Smooth muscle cell (in vitro differentiated cells): ENCODE measurements around the gene DIO2. TPM values are rescaled to one million over a fixed set of nuclear protein-coding genes. Genes with fewer than 3 reads are reported as not detected.

ENCODE experiments used
- DNase-seq: peaks from one replicate; lab custom pipeline; 2025; ENCODE audit not compliant: unreplicated experiment; lab: John Stamatoyannopoulos, UW
- H2AFZ ChIP-seq: fragments of 200-600 bp; sonication (generic); 2 replicates; pipeline ENCODE4 v1.6.0; 2016; ENCODE audit warnings: antibody characterized with exemption, low read depth, mild to moderate bottlenecking
- H3F3A ChIP-seq: fragments of 200-600 bp; sonication (generic); 2 replicates; pipeline ENCODE4 v1.6.0; 2017; ENCODE audit warnings: antibody characterized with exemption, low read depth
- H3K27ac ChIP-seq: fragments of 200-600 bp; sonication (generic); 2 replicates; pipeline ENCODE4 v1.5.1; 2016; ENCODE audit warnings: low read depth, mild to moderate bottlenecking
- H3K27me3 ChIP-seq: fragments of 200-600 bp; sonication (generic); 2 replicates; pipeline ENCODE4 v1.6.1; 2016; ENCODE audit warnings: low read depth, mild to moderate bottlenecking
- H3K36me3 ChIP-seq: fragments of 200-600 bp; sonication (generic); 2 replicates; pipeline ENCODE4 v1.5.1; 2016; ENCODE audit warnings: low read depth
- H3K4me1 ChIP-seq: fragments of 200-600 bp; sonication (generic); 2 replicates; pipeline ENCODE4 v1.5.1; 2016; ENCODE audit warnings: low read depth
- H3K4me2 ChIP-seq: fragments of 200-600 bp; sonication (generic); 2 replicates; pipeline ENCODE4 v1.6.0; 2016; ENCODE audit warnings: mild to moderate bottlenecking
- H3K4me3 ChIP-seq: fragments of 200-600 bp; sonication (generic); 2 replicates; pipeline ENCODE4 v1.5.1; 2016; ENCODE audit warnings: mild to moderate bottlenecking
- H3K79me2 ChIP-seq: fragments of 200-600 bp; sonication (generic); 2 replicates; pipeline ENCODE4 v1.6.0; 2016; ENCODE audit warnings: low read depth, mild to moderate bottlenecking
- H3K9ac ChIP-seq: fragments of 200-600 bp; sonication (generic); 2 replicates; pipeline ENCODE4 v1.6.0; 2016; ENCODE audit warnings: low read depth
- H3K9me3 ChIP-seq: fragments of 200-600 bp; sonication (generic); replicated peaks from 2 replicates; pipeline ENCODE4 v1.5.1; 2016; ENCODE audit warnings: low read depth
- H4K20me1 ChIP-seq: fragments of 200-600 bp; sonication (generic); 2 replicates; pipeline ENCODE4 v1.6.0; 2016; ENCODE audit warnings: low read depth
- WGBS: methylation state at CpG from one replicate; pipeline ENCODE4 v1.1.7; 2016; ENCODE audit warnings: low lambda C conversion rate; 5-methylcytosine and 5-hydroxymethylcytosine counted together
- polyA plus RNA-seq: library from polyadenylated mRNA; unstranded; fragments of >200 nt; fragmentation: Nextera tagmentation; extraction: Ambion mirVana; gene quantifications from 2 replicates; pipeline ENCODE4 v1.2.1, GENCODE V29; 2016
- total RNA-seq: library from RNA; depleted of rRNA; stranded (reverse); fragments of >200 nt; gene quantifications from 2 replicates; pipeline ENCODE4 v1.2.3, GENCODE V29; 2014
- TF ChIP-seq, protein P1 (sequence below): fragments of 200-600 bp; sonication (generic); IDR thresholded peaks from 2 replicates; pipeline ENCODE4 v1.5.1; 2017; ENCODE audit warnings: borderline replicate concordance, mild to moderate bottlenecking, antibody characterized with exemption; ENCODE audit not compliant: insufficient read depth, poor library complexity, severe bottlenecking

The DIO2 gene
- total and polyA plus RNA-seq, 2 experiments from 2014 or later = 0.33 to 3.9 TPM

GRCh38 chr14:80206351-80207080 is 4.8 kb downstream of the DIO2 start:
- Histone ChIP-seq H3K27ac (no peak overlapping the region), H3K9ac (no peak overlapping the region), H3K4me3 (no peak overlapping the region), H3K79me2 (no peaks in the 10 kb centered on the region), H4K20me1 (no peaks in the 10 kb centered on the region), H3K27me3 (peaks cover 8% of the 10 kb centered on the region), H3K4me1 (no peaks in the 10 kb centered on the region), H2AFZ (no peak overlapping the region), H3K9me3 (no peaks in the 10 kb centered on the region), H3K4me2 (no peak overlapping the region), H3K36me3 (no peaks in the 10 kb centered on the region), H3F3A (no peaks in the 10 kb centered on the region)
- DNase-seq = no peak
- WGBS = 82% methylated on average over 8 of the region's 8 CpGs
- TF ChIP-seq, protein P1, sequence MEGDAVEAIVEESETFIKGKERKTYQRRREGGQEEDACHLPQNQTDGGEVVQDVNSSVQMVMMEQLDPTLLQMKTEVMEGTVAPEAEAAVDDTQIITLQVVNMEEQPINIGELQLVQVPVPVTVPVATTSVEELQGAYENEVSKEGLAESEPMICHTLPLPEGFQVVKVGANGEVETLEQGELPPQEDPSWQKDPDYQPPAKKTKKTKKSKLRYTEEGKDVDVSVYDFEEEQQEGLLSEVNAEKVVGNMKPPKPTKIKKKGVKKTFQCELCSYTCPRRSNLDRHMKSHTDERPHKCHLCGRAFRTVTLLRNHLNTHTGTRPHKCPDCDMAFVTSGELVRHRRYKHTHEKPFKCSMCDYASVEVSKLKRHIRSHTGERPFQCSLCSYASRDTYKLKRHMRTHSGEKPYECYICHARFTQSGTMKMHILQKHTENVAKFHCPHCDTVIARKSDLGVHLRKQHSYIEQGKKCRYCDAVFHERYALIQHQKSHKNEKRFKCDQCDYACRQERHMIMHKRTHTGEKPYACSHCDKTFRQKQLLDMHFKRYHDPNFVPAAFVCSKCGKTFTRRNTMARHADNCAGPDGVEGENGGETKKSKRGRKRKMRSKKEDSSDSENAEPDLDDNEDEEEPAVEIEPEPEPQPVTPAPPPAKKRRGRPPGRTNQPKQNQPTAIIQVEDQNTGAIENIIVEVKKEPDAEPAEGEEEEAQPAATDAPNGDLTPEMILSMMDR = no peak

GRCh38 chr14:80202888-80203562 is 8.3 kb downstream of the DIO2 start:
- Histone ChIP-seq H3F3A (no peaks in the 10 kb centered on the region), H3K4me2 (no peak overlapping the region), H4K20me1 (no peaks in the 10 kb centered on the region), H3K9ac (no peak overlapping the region), H3K4me3 (no peak overlapping the region), H3K9me3 (no peaks in the 10 kb centered on the region), H2AFZ (no peak overlapping the region), H3K27ac (no peak overlapping the region), H3K4me1 (no peaks in the 10 kb centered on the region), H3K27me3 (no peaks in the 10 kb centered on the region), H3K36me3 (no peaks in the 10 kb centered on the region), H3K79me2 (no peaks in the 10 kb centered on the region)
- TF ChIP-seq, protein P1 = peak; percentile 30
- 61% methylated on average over 9 of the region's 9 CpGs for WGBS
- DNase-seq = no peak

- no peaks in the 10 kb centered on the region for H3K27me3 ChIP-seq
- TF ChIP-seq, protein P1 = no peak
- no peak overlapping the region for H3K4me3 ChIP-seq
- no peak overlapping the region for H3K9ac ChIP-seq
- H3K4me1 ChIP-seq = no peaks in the 10 kb centered on the region
- H3K27ac ChIP-seq = no peak overlapping the region
- no peak overlapping the region for H2AFZ ChIP-seq
- H4K20me1 ChIP-seq = no peaks in the 10 kb centered on the region
- 79% methylated on average over 4 of the region's 4 CpGs for WGBS
- no peaks in the 10 kb centered on the region for H3F3A ChIP-seq
- no peak overlapping the region for H3K4me2 ChIP-seq
- H3K79me2 ChIP-seq = no peaks in the 10 kb centered on the region
- H3K36me3 ChIP-seq = no peaks in the 10 kb centered on the region
- DNase-seq = no peak
- no peaks in the 10 kb centered on the region for H3K9me3 ChIP-seq
These were observed 11.2 kb downstream of the DIO2 start for GRCh38 chr14:80200093-80200492.
